Panc1 (cell line): ENCODE data around the gene ITPKC. TPM values are rescaled to one million over a fixed set of nuclear protein-coding genes. Genes with fewer than 3 reads are reported as not detected.
A peak's percentile ranks its signal among the peaks of the same experiment; 100 is the strongest.

Source experiments
- ATAC-seq: fragments of 200-7000 bp; cut with Tn5 transposase; 2 replicates; pipeline ENCODE4 v1.9.1; 2020; ENCODE audit warnings: mild to moderate bottlenecking, moderate library complexity
- BruUV-seq: library from RNA; stranded (reverse); fragments of 400-500 nt; replicated peaks from 2 replicates; lab custom pipeline; 2021; lab: Mats Ljungman, UMichigan
- CTCF ChIA-PET: fragments of 300-600 bp; sonication (Branson Sonifier 250); formaldehyde crosslinking; loops from one replicate; lab custom pipeline; 2022; ENCODE audit warnings: antibody characterized with exemption; lab: Charles Lee
- POLR2A ChIA-PET: fragments of 300-600 bp; sonication (Branson Sonifier 250); formaldehyde crosslinking; loops from one replicate; lab custom pipeline; 2022; ENCODE audit warnings: antibody characterized with exemption; lab: Charles Lee
- DNase-seq: peaks from one replicate; pipeline ENCODE4 v3.0.0-alpha.2; 2010; ENCODE audit warnings: low read depth, low spot score
- H3K27ac ChIP-seq: 2 replicates; pipeline ENCODE4 v1.5.1; 2011; ENCODE audit warnings: mild to moderate bottlenecking, low read length, inconsistent platforms
- H3K27me3 ChIP-seq: fragments of 200-500 bp; sonication (Bioruptor generic); 2 replicates; pipeline ENCODE4 v1.6.0; 2014; ENCODE audit warnings: low read length, inconsistent platforms; ENCODE audit not compliant: control insufficient read depth, insufficient read depth
- H3K36me3 ChIP-seq: fragments of 200-500 bp; sonication (Bioruptor generic); 2 replicates; pipeline ENCODE4 v1.5.1; 2014; ENCODE audit warnings: inconsistent platforms, mild to moderate bottlenecking, low read length, moderate library complexity; ENCODE audit not compliant: control insufficient read depth, insufficient read depth
- H3K4me1 ChIP-seq: 2 replicates; pipeline ENCODE4 v1.5.1; 2011; ENCODE audit warnings: inconsistent platforms, mild to moderate bottlenecking, low read length, moderate library complexity; ENCODE audit not compliant: control insufficient read depth, insufficient read depth
- H3K4me3 ChIP-seq, 2 experiments: 2 replicates each; pipeline ENCODE4 v1.5.1; 2011 to 2012; ENCODE audit warnings: low read depth in 2 of 2, low read length in 2 of 2, mild to moderate bottlenecking in 2 of 2, inconsistent platforms in 1 of 2, moderate library complexity in 1 of 2
- H3K9me3 ChIP-seq: fragments of 200-500 bp; sonication (Bioruptor generic); 2 replicates; pipeline ENCODE4 v1.5.1; 2014; ENCODE audit warnings: low read depth, mild to moderate bottlenecking, inconsistent platforms, low read length, moderate library complexity; ENCODE audit not compliant: control insufficient read depth, insufficient read depth
- CTCF ChIP-seq: fragments of 450-650 bp; IDR thresholded peaks from 2 replicates; pipeline ENCODE4 v1.5.1; 2017; ENCODE audit warnings: mild to moderate bottlenecking
- POLR2AphosphoS5 ChIP-seq: IDR thresholded peaks from 2 replicates; pipeline ENCODE4 v1.6.1; 2012; ENCODE audit warnings: mild to moderate bottlenecking, low read depth, low read length, moderate library complexity
- REST ChIP-seq, 2 experiments: IDR thresholded peaks; 2 replicates each; pipeline ENCODE4 v1.6.1; 2011 to 2012; ENCODE audit warnings: low read depth in 2 of 2, control low read depth in 1 of 2, low read length in 1 of 2, mild to moderate bottlenecking in 1 of 2, moderate library complexity in 1 of 2; ENCODE audit not compliant: insufficient read depth in 1 of 2
- SIN3A ChIP-seq: IDR thresholded peaks from 2 replicates; pipeline ENCODE4 v1.6.1; 2012; ENCODE audit warnings: low read depth, mild to moderate bottlenecking, low read length, moderate library complexity, borderline replicate concordance; ENCODE audit not compliant: insufficient read depth
- TCF7L2 ChIP-seq: IDR thresholded peaks from 2 replicates; pipeline ENCODE4 v1.6.1; 2011; ENCODE audit warnings: mild to moderate bottlenecking, low read depth, low read length, inconsistent platforms
- in situ Hi-C: cut with HindIII; loops from 2 replicates; pipeline ENCODE4 v1.10.0; 2016; ENCODE audit warnings: low sequenced_read_pairs, low pct_unique_long_range_greater_than_20kb
- intact Hi-C: fragments of 100-400 bp; cut with micrococcal nuclease; formaldehyde crosslinking; loops from one replicate; pipeline ENCODE4 v1.10.0; 2022; ENCODE audit not compliant: unreplicated experiment
- total RNA-seq: library from RNA; stranded (reverse); gene quantifications from one replicate; pipeline ENCODE4 v1.2.1, GENCODE V29; 2021; ENCODE audit not compliant: unreplicated experiment

Gene ITPKC
- total RNA-seq, 1 experiment from 2014 or later = 7.2 TPM

- no peak overlapping the region for H3K4me3 ChIP-seq
- H3K9me3 ChIP-seq = no peaks in the 10 kb centered on the region
- no TSS peak for BruUV-seq
- no peak overlapping the region for H3K27ac ChIP-seq
- in situ Hi-C loops (no loop called here), intact Hi-C loops (no loop called here)
- DNase-seq = no peak
- no peaks in the 10 kb centered on the region for H3K4me1 ChIP-seq
- CTCF ChIA-PET = no interaction called here
- ATAC-seq = no peak
- TF ChIP-seq REST (IDR thresholded peaks at IDR 0.05; ENCODE audit: insufficient read depth in 1 of 2, low read depth in 2 of 2, low read length in 1 of 2) = no peak
- TF ChIP-seq POLR2AphosphoS5 = no peak
- no peak for TF ChIP-seq CTCF
- no peak for TF ChIP-seq TCF7L2
- no peak for TF ChIP-seq SIN3A
- H3K27me3 ChIP-seq = no peaks in the 10 kb centered on the region
- H3K36me3 ChIP-seq = no peaks in the 10 kb centered on the region
- POLR2A ChIA-PET = no interaction called here
These were observed 16.8 kb upstream of the ITPKC start for GRCh38 chr19:40700083-40700482.

- DNase-seq = no peak
- no peak overlapping the region for H3K27ac ChIP-seq
- ChIA-PET POLR2A (interaction anchor here (0.6 kb wide), 1 partner anchor 72 kb away, joined by 4 read pairs; no protein-coding TSS in a partner anchor), CTCF (no interaction called here)
- no peaks in the 10 kb centered on the region for H3K36me3 ChIP-seq
- H3K9me3 ChIP-seq = no peaks in the 10 kb centered on the region
- no peak for ATAC-seq
- no peak for TF ChIP-seq POLR2AphosphoS5
- no peaks in the 10 kb centered on the region for H3K27me3 ChIP-seq
- intact Hi-C loops = no loop called here
- no peaks in the 10 kb centered on the region for H3K4me1 ChIP-seq
- in situ Hi-C loops = no loop called here
- no peak overlapping the region for H3K4me3 ChIP-seq
- no TSS peak for BruUV-seq
These were observed 15.2 kb upstream of the ITPKC start for GRCh38 chr19:40701758-40702157.

DNA sequence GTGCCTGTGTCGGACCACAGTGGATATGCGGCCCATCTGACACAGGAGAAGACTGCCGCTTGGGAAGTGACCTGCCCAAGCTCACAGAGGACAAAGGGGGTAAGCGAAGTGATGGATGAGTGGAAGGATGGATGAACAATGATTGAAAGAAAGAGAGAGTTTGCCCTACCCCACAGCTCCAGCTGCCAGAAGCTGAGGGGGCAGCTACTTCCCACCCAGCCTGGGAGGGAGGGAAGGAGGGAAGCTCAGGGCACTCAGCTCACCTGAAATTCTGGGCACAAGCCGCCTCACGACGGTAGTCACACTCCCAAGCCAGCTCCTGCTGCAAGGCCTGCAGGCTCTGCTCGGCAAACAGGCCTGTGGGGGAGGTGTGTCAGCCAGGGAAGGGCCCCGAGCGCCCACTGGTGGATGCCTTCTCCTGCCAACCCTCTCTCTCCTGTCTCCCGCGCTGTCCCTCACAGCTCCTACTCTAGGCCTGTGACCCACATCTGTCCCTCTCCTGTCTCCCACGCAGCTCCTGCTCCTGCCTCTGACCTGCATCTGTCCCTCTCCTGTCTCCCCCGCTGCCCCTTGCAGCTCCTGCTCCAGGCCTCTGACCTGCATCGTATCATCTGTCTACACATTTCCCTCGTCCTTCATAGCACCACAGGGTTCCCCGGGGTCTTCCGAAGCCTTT lies 14.4 kb upstream of the ITPKC start:
- Histone ChIP-seq H3K4me1 (no peaks in the 10 kb centered on the region), H3K36me3 (no peaks in the 10 kb centered on the region), H3K9me3 (no peaks in the 10 kb centered on the region), H3K27ac (no peak overlapping the region), H3K4me3 (no peak overlapping the region), H3K27me3 (no peaks in the 10 kb centered on the region)
- no TSS peak for BruUV-seq
- POLR2A ChIA-PET = no interaction called here
- CTCF ChIA-PET = interaction anchor here (0.6 kb wide), 1 partner anchor 76 kb away, joined by 3 read pairs; the partner anchor contains the start of gene RAB4B
- intact Hi-C loops (no loop called here), in situ Hi-C loops (no loop called here)
- no peak for DNase-seq
- TF ChIP-seq POLR2AphosphoS5 (no peak), TCF7L2 (no peak), REST (IDR thresholded peaks at IDR 0.05; ENCODE audit: insufficient read depth in 1 of 2, low read depth in 2 of 2, low read length in 1 of 2) (no peak), SIN3A (no peak), CTCF (no peak; the same call in 1 of the 2 replicates)
- ATAC-seq = peak; percentile 78; the same call in 1 of the 2 replicates
